Peyer's patch (tissue), 4 donors: ENCODE data around the gene WDR87. TPM values are rescaled to one million over a fixed set of nuclear protein-coding genes. Genes with fewer than 3 reads are reported as not detected.
A peak's percentile ranks its signal among the peaks of the same experiment; 100 is the strongest.

ENCODE experiments used
- DNase-seq, 3 donors: peaks; one replicate each; pipeline ENCODE4 v3.0.0-alpha.2; 2017 to 2019
- H3K27ac ChIP-seq, 4 donors: fragments of 200-600 bp; sonication (generic); one replicate each; pipeline ENCODE4 v1.5.1; 2016 to 2019
- H3K27me3 ChIP-seq, 2 donors: fragments of 200-600 bp; sonication (generic); one replicate each; pipeline ENCODE4 v1.5.1; 2019
- H3K36me3 ChIP-seq, 3 donors: fragments of 200-600 bp; sonication (generic); one replicate each; pipeline ENCODE4 v1.5.1; 2016 to 2019
- H3K4me1 ChIP-seq, 4 donors: fragments of 200-600 bp; sonication (generic); one replicate each; pipeline ENCODE4 v1.5.1; 2016 to 2019
- H3K4me3 ChIP-seq, 4 donors: fragments of 200-600 bp; sonication (generic); 1 replicate in 3 of 4; 2 replicates in 1 of 4; pipeline ENCODE4 v1.5.1; 2016 to 2019; ENCODE audit warnings: mild to moderate bottlenecking in 1 of 4
- H3K9me3 ChIP-seq, 4 donors: fragments of 200-600 bp; sonication (generic); one replicate each; pipeline ENCODE4 v1.5.1; 2016 to 2019; ENCODE audit warnings: mild to moderate bottlenecking in 1 of 4
- POLR2A ChIP-seq, 2 donors: fragments of 450-650 bp; IDR thresholded peaks; one replicate each; pipeline ENCODE4 v1.5.1; 2017; ENCODE audit warnings: antibody characterized with exemption in 2 of 2, mild to moderate bottlenecking in 2 of 2, moderate library complexity in 2 of 2
- total RNA-seq, 4 donors: library from RNA; depleted of rRNA; stranded (reverse); fragments of >200 nt; gene quantifications; one replicate each; pipeline ENCODE4 v1.1.0, GENCODE V29; 2016
- TF ChIP-seq, protein P1 (sequence below), 6 experiments: fragments of 450-650 bp in 4 of 6; fragments of 200-600 bp in 2 of 6; sonication (generic) in 1 of 6; IDR thresholded peaks; one replicate each; pipeline ENCODE4 v1.5.1; 2017 to 2019; ENCODE audit warnings: antibody characterized with exemption in 6 of 6, mild to moderate bottlenecking in 3 of 6, moderate library complexity in 1 of 6

The WDR87 gene
- total RNA-seq, 4 donors from 2014 or later, result not detected

GRCh38 chr19:37942516-37942902 is 36.1 kb upstream of the WDR87 start:
- peak in 1 of 3 donors; percentile 40 for DNase-seq
- Histone ChIP-seq H3K4me1 (peaks cover 0 to 46% (median 9%) of the 10 kb centered on the region in 4 donors), H3K4me3 (peak overlapping the region in 1 of 4 donors; percentile 1), H3K9me3 (no peaks in the 10 kb centered on the region), H3K27ac (peak overlapping the region in 3 of 4 donors; percentile 78 to 93 (median 84)), H3K36me3 (no peaks in the 10 kb centered on the region), H3K27me3 (no peaks in the 10 kb centered on the region)
- TF ChIP-seq, protein P1, sequence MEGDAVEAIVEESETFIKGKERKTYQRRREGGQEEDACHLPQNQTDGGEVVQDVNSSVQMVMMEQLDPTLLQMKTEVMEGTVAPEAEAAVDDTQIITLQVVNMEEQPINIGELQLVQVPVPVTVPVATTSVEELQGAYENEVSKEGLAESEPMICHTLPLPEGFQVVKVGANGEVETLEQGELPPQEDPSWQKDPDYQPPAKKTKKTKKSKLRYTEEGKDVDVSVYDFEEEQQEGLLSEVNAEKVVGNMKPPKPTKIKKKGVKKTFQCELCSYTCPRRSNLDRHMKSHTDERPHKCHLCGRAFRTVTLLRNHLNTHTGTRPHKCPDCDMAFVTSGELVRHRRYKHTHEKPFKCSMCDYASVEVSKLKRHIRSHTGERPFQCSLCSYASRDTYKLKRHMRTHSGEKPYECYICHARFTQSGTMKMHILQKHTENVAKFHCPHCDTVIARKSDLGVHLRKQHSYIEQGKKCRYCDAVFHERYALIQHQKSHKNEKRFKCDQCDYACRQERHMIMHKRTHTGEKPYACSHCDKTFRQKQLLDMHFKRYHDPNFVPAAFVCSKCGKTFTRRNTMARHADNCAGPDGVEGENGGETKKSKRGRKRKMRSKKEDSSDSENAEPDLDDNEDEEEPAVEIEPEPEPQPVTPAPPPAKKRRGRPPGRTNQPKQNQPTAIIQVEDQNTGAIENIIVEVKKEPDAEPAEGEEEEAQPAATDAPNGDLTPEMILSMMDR (IDR thresholded peaks at IDR 0.05), result no peak
- no peak for TF ChIP-seq POLR2A (IDR thresholded peaks at IDR 0.05)

DNA sequence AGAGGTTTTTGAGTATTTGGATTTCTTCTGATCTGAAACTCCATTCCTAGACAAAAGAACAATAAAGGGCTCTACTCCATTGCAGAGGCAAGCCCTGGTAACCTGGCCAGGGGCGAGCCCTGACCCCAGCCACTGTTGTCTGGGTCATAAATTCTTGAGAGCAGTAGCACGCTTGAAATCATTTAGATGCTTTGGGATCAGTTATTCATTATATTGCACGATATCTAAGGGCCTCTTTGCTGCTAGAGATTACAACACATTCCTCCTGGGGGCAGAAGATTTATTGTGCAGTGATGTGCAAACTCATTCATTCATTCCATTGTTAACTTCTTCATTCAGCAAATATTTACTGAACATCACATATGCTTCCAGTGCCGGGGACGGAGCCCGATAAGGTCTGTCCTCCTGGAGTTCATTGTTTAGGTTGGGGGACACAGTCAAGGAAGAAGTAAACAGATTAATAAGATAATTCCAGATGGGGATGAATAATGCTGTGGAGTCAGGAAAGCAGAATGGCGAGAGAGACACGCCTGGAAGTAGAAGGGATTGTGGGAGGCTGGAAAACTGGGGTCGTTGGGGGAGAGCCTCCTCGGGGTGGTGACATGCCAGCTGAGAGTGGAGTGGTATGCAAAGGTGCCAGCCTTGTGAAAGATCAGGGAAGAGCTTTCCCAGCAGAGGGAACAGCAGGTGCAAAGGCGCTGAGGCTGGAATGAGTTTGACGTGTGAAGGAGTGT is 35.6 kb upstream of the WDR87 start:
- no peaks in the 10 kb centered on the region for H3K27me3 ChIP-seq
- peaks cover 0 to 47% (median 9%) of the 10 kb centered on the region in 4 donors for H3K4me1 ChIP-seq
- H3K36me3 ChIP-seq, result no peaks in the 10 kb centered on the region
- TF ChIP-seq, protein P1 (IDR thresholded peaks at IDR 0.05), result peak in 1 of 6 experiments; percentile 15
- no peak for TF ChIP-seq POLR2A (IDR thresholded peaks at IDR 0.05)
- H3K9me3 ChIP-seq, result no peaks in the 10 kb centered on the region
- peak overlapping the region in 1 of 4 donors; percentile 1 for H3K4me3 ChIP-seq
- peak in 2 of 3 donors; percentile 55 to 70 for DNase-seq
- H3K27ac ChIP-seq, result peak overlapping the region in 3 of 4 donors; percentile 78 to 93 (median 84)

GRCh38 chr19:37938353-37938752 is 32.0 kb upstream of the WDR87 start:
- no peak for DNase-seq
- no peaks in the 10 kb centered on the region for H3K36me3 ChIP-seq
- no peak overlapping the region for H3K4me3 ChIP-seq
- peak overlapping the region in 1 of 4 donors; percentile 12 for H3K27ac ChIP-seq
- peaks cover 0 to 51% (median 5%) of the 10 kb centered on the region in 4 donors for H3K4me1 ChIP-seq
- TF ChIP-seq, protein P1 (IDR thresholded peaks at IDR 0.05), result no peak
- TF ChIP-seq POLR2A (IDR thresholded peaks at IDR 0.05), result no peak
- H3K9me3 ChIP-seq, result no peaks in the 10 kb centered on the region
- H3K27me3 ChIP-seq, result no peaks in the 10 kb centered on the region

DNA sequence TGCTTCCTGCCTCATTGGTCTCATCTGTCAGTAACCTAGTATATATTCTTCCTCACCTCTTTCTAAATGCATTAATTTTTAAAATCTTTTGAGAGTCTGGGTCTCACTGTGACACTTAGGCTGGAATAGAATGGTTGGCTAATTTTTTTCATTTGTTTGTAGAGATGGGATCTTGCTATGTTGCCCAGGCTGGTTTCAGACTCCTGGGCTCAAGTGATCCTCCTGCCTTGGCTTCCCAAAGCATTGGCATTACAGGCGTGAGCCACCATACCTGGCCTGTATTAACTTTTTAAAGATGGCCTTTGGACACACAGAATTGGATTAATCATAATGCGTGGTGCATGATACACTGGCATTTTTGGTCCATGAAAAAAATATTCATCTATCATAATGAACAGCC is 30.5 kb upstream of the WDR87 start:
- H3K27me3 ChIP-seq, result no peaks in the 10 kb centered on the region
- DNase-seq, result no peak
- no peak for TF ChIP-seq POLR2A (IDR thresholded peaks at IDR 0.05)
- TF ChIP-seq, protein P1 (IDR thresholded peaks at IDR 0.05), result no peak
- H3K36me3 ChIP-seq, result no peaks in the 10 kb centered on the region
- peaks cover 0 to 51% (median 4%) of the 10 kb centered on the region in 4 donors for H3K4me1 ChIP-seq
- peak overlapping the region in 3 of 4 donors; percentile 56 to 91 (median 83) for H3K27ac ChIP-seq
- peak overlapping the region in 1 of 4 donors; percentile 20 for H3K4me3 ChIP-seq
- H3K9me3 ChIP-seq, result no peaks in the 10 kb centered on the region

- Histone ChIP-seq H3K27ac (peak overlapping the region in 3 of 4 donors; percentile 56 to 91 (median 83)), H3K36me3 (no peaks in the 10 kb centered on the region), H3K9me3 (no peaks in the 10 kb centered on the region), H3K4me1 (peaks cover 0 to 57% (median 4%) of the 10 kb centered on the region in 4 donors), H3K27me3 (no peaks in the 10 kb centered on the region), H3K4me3 (peak overlapping the region in 1 of 4 donors; percentile 20)
- DNase-seq, result peak in 2 of 3 donors; percentile 64 to 77
- TF ChIP-seq, protein P1 (IDR thresholded peaks at IDR 0.05), result no peak
- TF ChIP-seq POLR2A (IDR thresholded peaks at IDR 0.05), result peak; percentile 25 to 30
These were observed 29.8 kb upstream of the WDR87 start for GRCh38 chr19:37936166-37936565.
